ENCODE measurements around the gene CYP17A1.

GRCh38 chr10:102850025-102850518 lies 12.9 kb upstream of the CYP17A1 start:
- TF ChIP-seq CTCF (IDR thresholded peaks at IDR 0.05) (no peak), POLR2A (IDR thresholded peaks at IDR 0.05) (no peak)
